SK-N-SH (cell line): ENCODE measurements around the gene ITM2C. TPM values are rescaled to one million over a fixed set of nuclear protein-coding genes. Genes with fewer than 3 reads are reported as not detected.

Source experiments
- CTCF ChIA-PET: fragments of 300-600, 350-600 bp; formaldehyde crosslinking; extraction: SDS; loops from one replicate; lab custom pipeline; 2021; lab: Yijun Ruan, JAX
- POLR2A ChIA-PET: fragments of 350-600 bp; sonication (Branson Sonifier 250); formaldehyde crosslinking; extraction: SDS; loops from one replicate; lab custom pipeline; 2020; ENCODE audit warnings: antibody characterized with exemption, inconsistent platforms; lab: Yijun Ruan, JAX
- DNase-seq: peaks from one replicate; pipeline ENCODE4 v3.0.0; 2012
- H2AFZ ChIP-seq: fragments of 200-600 bp; sonication (generic); 2 replicates; pipeline ENCODE4 v1.8.1; 2016; ENCODE audit warnings: antibody characterized with exemption, mild to moderate bottlenecking, low read depth
- H3F3A ChIP-seq: fragments of 200-600 bp; sonication (generic); replicated peaks from 2 replicates; pipeline ENCODE3; 2016; ENCODE audit warnings: antibody characterized with exemption, mild to moderate bottlenecking; ENCODE audit not compliant: insufficient read depth
- H3K27ac ChIP-seq, 2 experiments: fragments of 200-500 bp in 1 of 2; fragments of 200-600 bp in 1 of 2; sonication (Bioruptor generic) in 1 of 2; sonication (generic), shearing (Covaris generic) in 1 of 2; 2 replicates each; pipeline versions ENCODE4 v1.5.1 to v1.6.1; 2014 to 2016; ENCODE audit warnings: low read depth in 2 of 2, inconsistent platforms in 1 of 2, low read length in 1 of 2, mild to moderate bottlenecking in 1 of 2, mixed read lengths in 1 of 2
- H3K27me3 ChIP-seq: fragments of 200-600 bp; sonication (generic), shearing (Covaris generic); 2 replicates; pipeline ENCODE4 v1.6.1; 2016; ENCODE audit warnings: mixed run types; ENCODE audit not compliant: insufficient read depth
- H3K36me3 ChIP-seq, 2 experiments: fragments of 200-500 bp in 1 of 2; fragments of 200-600 bp in 1 of 2; sonication (Bioruptor generic) in 1 of 2; sonication (generic) in 1 of 2; replicated peaks in 1 of 2; 2 replicates each; pipeline versions ENCODE3 to v1.5.1; 2014 to 2016; ENCODE audit warnings: low read length in 1 of 2, mild to moderate bottlenecking in 1 of 2; ENCODE audit not compliant: insufficient read depth in 2 of 2, control insufficient read depth in 1 of 2
- H3K4me1 ChIP-seq, 2 experiments: fragments of 200-500 bp in 1 of 2; fragments of 200-600 bp in 1 of 2; sonication (Bioruptor generic) in 1 of 2; sonication (generic), shearing (Covaris generic) in 1 of 2; 2 replicates each; pipeline versions ENCODE4 v1.5.1 to v1.6.1; 2014 to 2016; ENCODE audit warnings: low read depth in 1 of 2, low read length in 1 of 2, mixed run types in 1 of 2; ENCODE audit not compliant: insufficient read depth in 2 of 2, control insufficient read depth in 1 of 2
- H3K4me2 ChIP-seq: fragments of 200-600 bp; sonication (generic), shearing (Covaris generic); 2 replicates; pipeline ENCODE4 v1.6.1; 2017; ENCODE audit warnings: mixed run types
- H3K4me3 ChIP-seq, 2 experiments: fragments of 200-500 bp in 1 of 2; fragments of 200-600 bp in 1 of 2; sonication (Bioruptor generic) in 1 of 2; sonication (generic), shearing (Covaris generic) in 1 of 2; 2 replicates each; pipeline versions ENCODE4 v1.5.1 to v1.8.1; 2014 to 2016; ENCODE audit warnings: low read depth in 2 of 2, inconsistent platforms in 1 of 2, low read length in 1 of 2, mild to moderate bottlenecking in 1 of 2, mixed read lengths in 1 of 2, moderate library complexity in 1 of 2
- H3K79me2 ChIP-seq: fragments of 200-600 bp; sonication (generic); 2 replicates; pipeline ENCODE4 v1.8.1; 2017; ENCODE audit warnings: mild to moderate bottlenecking; ENCODE audit not compliant: insufficient read depth
- H3K9ac ChIP-seq: fragments of 200-600 bp; sonication (generic); 2 replicates; pipeline ENCODE4 v1.6.1; 2017; ENCODE audit warnings: mixed run types
- H3K9me2 ChIP-seq: fragments of 200-600 bp; sonication (generic); 2 replicates; pipeline ENCODE4 v1.6.1; 2017; ENCODE audit warnings: mixed run types
- H3K9me3 ChIP-seq: fragments of 200-600 bp; sonication (generic); 2 replicates; pipeline ENCODE4 v1.6.1; 2017; ENCODE audit warnings: mixed run types, mild to moderate bottlenecking, moderate library complexity
- H4K20me1 ChIP-seq: fragments of 200-600 bp; sonication (generic); 2 replicates; pipeline ENCODE4 v1.6.1; 2017; ENCODE audit warnings: mild to moderate bottlenecking, mixed run types; ENCODE audit not compliant: insufficient read depth
- ELF1 ChIP-seq: IDR thresholded peaks from 2 replicates; pipeline ENCODE4 v1.4.0; 2012
- EP300 ChIP-seq, 2 experiments: IDR thresholded peaks; 2 replicates each; pipeline versions ENCODE4 v1.4.0 to v1.6.1; 2012; ENCODE audit warnings: borderline replicate concordance in 1 of 2, low read depth in 1 of 2, low read length in 1 of 2
- EZH2phosphoT487 ChIP-seq: fragments of 200-600 bp; sonication (generic); IDR thresholded peaks from 2 replicates; pipeline ENCODE4 v1.6.1; 2017; ENCODE audit warnings: low read depth, mixed run types, mild to moderate bottlenecking, antibody characterized with exemption, moderate library complexity, borderline replicate concordance
- GATA2 ChIP-seq: sonication (generic); formaldehyde crosslinking; IDR thresholded peaks from 2 replicates; pipeline ENCODE4 v1.5.0; 2020; ENCODE audit warnings: mild to moderate bottlenecking, missing genetic modification reagents
- NFIC ChIP-seq: IDR thresholded peaks from 2 replicates; pipeline ENCODE4 v1.4.0; 2012; ENCODE audit warnings: borderline replicate concordance
- RCOR1 ChIP-seq: fragments of 150-350 bp; IDR thresholded peaks from 2 replicates; pipeline ENCODE4 v1.6.1; 2017; ENCODE audit warnings: antibody characterized with exemption, low read length
- REST ChIP-seq: IDR thresholded peaks from 2 replicates; pipeline ENCODE4 v1.6.1; 2012; ENCODE audit warnings: mild to moderate bottlenecking, low read depth, low read length, moderate library complexity
- RXRA ChIP-seq: IDR thresholded peaks from 2 replicates; pipeline ENCODE4 v1.4.0; 2012; ENCODE audit warnings: low read depth, mild to moderate bottlenecking, borderline replicate concordance
- SMC3 ChIP-seq: IDR thresholded peaks from 2 replicates; pipeline ENCODE4 v1.6.1; 2012; ENCODE audit warnings: low read depth, low read length, improper control_type of control experiment
- TAF1 ChIP-seq: IDR thresholded peaks from 2 replicates; pipeline ENCODE4 v1.6.1; 2012; ENCODE audit warnings: low read depth, mild to moderate bottlenecking, low read length, moderate library complexity, borderline replicate concordance
- TCF12 ChIP-seq: IDR thresholded peaks from 2 replicates; pipeline ENCODE4 v1.4.0; 2012
- ZBTB33 ChIP-seq: IDR thresholded peaks from 2 replicates; pipeline ENCODE4 v1.4.0; 2012; ENCODE audit warnings: low read depth, borderline replicate concordance
- WGBS: methylation state at CpG from one replicate; pipeline ENCODE4 v1.1.6; 2017; ENCODE audit warnings: low lambda C conversion rate; 5-methylcytosine and 5-hydroxymethylcytosine counted together
- polyA plus RNA-seq, 3 experiments: library from polyadenylated mRNA; depleted of rRNA; stranded (reverse); fragments of >200 nt; gene quantifications; 2 replicates each; pipeline ENCODE4 v1.2.3, GENCODE V29; 2012

Gene ITM2C
- polyA plus RNA-seq, 1 of the 3 experiments (the other 2 are of a cell fraction), result 288 TPM

- TF ChIP-seq TAF1 (no peak), EZH2phosphoT487 (no peak), GATA2 (no peak), RXRA (no peak)
Measured at GRCh38 chr2:230906471-230907230, 41.9 kb downstream of the ITM2C start (continued).

GRCh38 chr2:230907361-230908091, 42.8 kb downstream of the ITM2C start:
- POLR2A ChIA-PET, result no interaction called here
- no peaks in the 10 kb centered on the region for H3K9me3 ChIP-seq
- no peaks in the 10 kb centered on the region for H3F3A ChIP-seq
- no peaks in the 10 kb centered on the region for H3K9me2 ChIP-seq
- no peak overlapping the region for H3K27ac ChIP-seq
- WGBS, result 87% methylated on average over 16 of the region's 16 CpGs
- H3K27me3 ChIP-seq, result no peaks in the 10 kb centered on the region
- no peak overlapping the region for H3K9ac ChIP-seq
- H2AFZ ChIP-seq, result no peak overlapping the region
- no peaks in the 10 kb centered on the region for H3K79me2 ChIP-seq
- no peaks in the 10 kb centered on the region; a peak in 1 of 4 replicates for H3K4me1 ChIP-seq
- H3K36me3 ChIP-seq, result no peaks in the 10 kb centered on the region
- no peak for TF ChIP-seq TCF12
- no peak for TF ChIP-seq NFIC
- no peak for TF ChIP-seq SMC3
- TF ChIP-seq ELF1, result no peak
- no peak for TF ChIP-seq EZH2phosphoT487
- TF ChIP-seq ZBTB33, result no peak
- TF ChIP-seq EP300 (IDR thresholded peaks at IDR 0.05; ENCODE audit: borderline replicate concordance in 1 of 2, low read depth in 1 of 2, low read length in 1 of 2), result no peak
- TF ChIP-seq RCOR1, result no peak
- TF ChIP-seq REST, result no peak
- TF ChIP-seq GATA2, result no peak
- TF ChIP-seq, all 33 proteins: peak for 0
- H3K4me2 ChIP-seq, result no peak overlapping the region
- CTCF ChIA-PET, result interaction anchor here (1.2 to 5.1 kb wide), 5 partner anchors 40 to 83 kb away, joined by 3 to 17 read pairs (median 8); no protein-coding TSS in a partner anchor
- DNase-seq, result no peak
- no peak overlapping the region for H3K4me3 ChIP-seq
- H4K20me1 ChIP-seq, result no peaks in the 10 kb centered on the region
